BLaER1 (cell line): ENCODE measurements around the gene HOXA4.

Experiments used
- H3K27ac ChIP-seq: shearing (Covaris generic); formaldehyde crosslinking; 2 replicates; pipeline ENCODE4 v1.8.1; 2022
- H3K27me3 ChIP-seq: shearing (Covaris generic); formaldehyde crosslinking; 2 replicates; pipeline ENCODE4 v1.8.1; 2022
- H3K36me3 ChIP-seq: shearing (Covaris generic); formaldehyde crosslinking; 2 replicates; pipeline ENCODE4 v1.8.1; 2022
- H3K4me1 ChIP-seq: shearing (Covaris generic); formaldehyde crosslinking; 2 replicates; pipeline ENCODE4 v1.8.1; 2022
- H3K4me2 ChIP-seq: shearing (Covaris generic); formaldehyde crosslinking; 2 replicates; pipeline ENCODE4 v1.8.1; 2022
- H3K4me3 ChIP-seq: shearing (Covaris generic); formaldehyde crosslinking; 2 replicates; pipeline ENCODE4 v1.8.1; 2022
- H3K9ac ChIP-seq: shearing (Covaris generic); formaldehyde crosslinking; 2 replicates; pipeline ENCODE4 v1.8.1; 2022
- H3K9me3 ChIP-seq: shearing (Covaris generic); formaldehyde crosslinking; 2 replicates; pipeline ENCODE4 v1.8.1; 2022
- H4K20me1 ChIP-seq: shearing (Covaris generic); formaldehyde crosslinking; 2 replicates; pipeline ENCODE4 v1.8.1; 2022
- Cebpa-rat ChIP-seq: shearing (Covaris generic); IDR thresholded peaks from 2 replicates; pipeline ENCODE4 v1.8.1; 2022

HOXA4 gene

DNA sequence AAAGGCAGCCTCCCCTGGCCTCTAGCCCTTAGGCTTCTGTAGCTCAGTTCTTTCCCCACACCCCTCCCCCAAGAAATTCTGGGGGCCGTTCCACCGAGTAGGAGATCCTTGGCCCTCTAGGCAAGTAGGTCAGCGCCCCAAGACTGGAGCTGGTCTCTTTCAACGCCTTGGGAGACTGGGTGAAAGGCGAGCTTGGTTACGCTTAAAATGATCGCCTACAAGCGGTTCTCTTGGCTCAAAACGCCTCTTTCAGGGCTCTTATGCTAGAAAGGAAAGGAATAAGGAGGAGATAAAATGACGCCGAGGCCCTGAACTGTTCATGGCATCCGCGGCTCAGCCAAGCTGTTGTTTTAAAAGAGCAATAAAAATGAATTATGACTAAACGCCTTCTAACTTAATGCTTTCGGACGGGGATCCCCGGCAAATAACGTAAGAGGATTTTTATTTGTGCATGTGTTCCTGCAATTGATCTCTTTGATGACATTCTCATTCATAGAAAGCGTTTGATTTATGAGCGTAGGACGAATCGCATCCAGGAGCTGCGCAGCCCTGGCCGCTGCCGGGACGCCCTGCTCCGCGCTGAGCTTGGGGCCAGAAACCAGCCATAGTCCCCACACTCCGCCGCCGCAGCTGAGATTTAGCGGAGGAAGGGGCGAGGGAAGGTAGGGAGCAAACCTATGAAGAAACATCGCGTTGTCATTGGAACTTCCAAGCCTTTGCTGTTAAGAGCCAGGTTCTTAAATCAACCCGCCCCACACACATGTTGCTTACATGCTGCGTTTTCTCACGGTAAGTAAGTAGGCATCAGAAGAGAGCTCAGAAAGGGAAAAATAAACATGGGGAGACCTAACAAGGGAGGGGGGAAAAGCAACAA, 31.7 kb downstream of the HOXA4 start:
- TF ChIP-seq Cebpa-rat, result no peak
- no peaks in the 10 kb centered on the region for H4K20me1 ChIP-seq
- no peak overlapping the region for H3K9ac ChIP-seq
- no peaks in the 10 kb centered on the region for H3K36me3 ChIP-seq
- peaks cover 11% of the 10 kb centered on the region; the same call in 1 of the 2 replicates for H3K27me3 ChIP-seq
- H3K27ac ChIP-seq, result no peak overlapping the region
- no peak overlapping the region for H3K4me2 ChIP-seq
- no peak overlapping the region for H3K4me3 ChIP-seq
- peaks cover 55% of the 10 kb centered on the region for H3K9me3 ChIP-seq
- H3K4me1 ChIP-seq, result no peaks in the 10 kb centered on the region

DNA sequence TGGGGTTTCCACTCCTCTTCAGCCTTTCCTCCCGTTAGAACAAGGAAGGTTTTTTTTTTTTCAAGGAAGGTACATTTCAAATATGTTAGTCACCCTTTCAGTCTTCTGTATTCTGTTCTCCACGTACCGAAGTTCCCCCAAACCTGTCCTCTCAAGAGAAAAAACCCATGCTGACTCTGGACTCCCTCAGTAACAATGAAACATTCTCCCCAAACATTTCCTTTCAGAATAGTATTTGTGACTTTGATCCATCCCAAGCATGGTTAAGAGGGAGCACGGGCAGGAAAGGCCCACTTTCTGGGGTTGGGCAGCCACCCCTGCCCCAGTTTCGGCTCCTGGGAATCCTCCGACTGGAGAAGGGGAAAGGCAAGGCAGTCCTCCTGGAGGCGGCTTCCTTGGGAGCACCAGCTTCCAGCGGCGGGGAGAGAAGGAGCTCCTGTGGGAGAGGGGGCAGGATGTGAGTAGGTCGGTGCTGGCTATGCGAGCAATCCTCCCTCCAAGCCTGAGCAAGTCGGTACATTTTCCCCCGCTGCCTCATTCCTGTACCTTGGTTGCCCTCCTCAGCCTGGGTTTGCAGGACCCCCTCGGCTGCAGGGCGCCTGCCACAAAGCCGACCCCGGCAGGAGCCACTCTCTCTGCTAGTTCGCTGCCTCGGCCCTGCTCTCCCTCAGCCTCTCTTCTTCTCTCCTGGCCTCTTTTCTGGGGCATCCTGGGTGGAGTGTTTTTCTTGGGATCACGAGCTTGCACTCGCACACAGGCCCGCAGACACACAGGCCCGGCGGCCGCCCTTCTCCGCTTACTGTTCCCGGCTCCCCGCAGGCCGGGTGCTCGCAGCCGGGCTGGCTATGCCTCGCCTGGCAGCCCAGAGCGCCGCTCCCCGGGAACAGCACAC, 32.6 kb downstream of the HOXA4 start:
- H3K9ac ChIP-seq, result no peak overlapping the region

GRCh38 chr7:27096768-27097514, 33.6 kb downstream of the HOXA4 start:
- no peak overlapping the region for H3K4me2 ChIP-seq
- H3K27me3 ChIP-seq, result peaks cover 11% of the 10 kb centered on the region; the same call in 1 of the 2 replicates
- peaks cover 8% of the 10 kb centered on the region for H3K4me1 ChIP-seq
- peaks cover 40% of the 10 kb centered on the region for H3K9me3 ChIP-seq
- H3K9ac ChIP-seq, result no peak overlapping the region
- H3K4me3 ChIP-seq, result no peak overlapping the region
- H4K20me1 ChIP-seq, result no peaks in the 10 kb centered on the region
- no peak overlapping the region for H3K27ac ChIP-seq
- TF ChIP-seq Cebpa-rat, result no peak
- no peaks in the 10 kb centered on the region for H3K36me3 ChIP-seq

More for the DNA sequence above, 32.6 kb downstream of the HOXA4 start:
- Histone ChIP-seq H3K4me3 (no peak overlapping the region), H3K27ac (no peak overlapping the region), H3K36me3 (no peaks in the 10 kb centered on the region), H3K27me3 (peaks cover 11% of the 10 kb centered on the region; the same call in 1 of the 2 replicates), H4K20me1 (no peaks in the 10 kb centered on the region), H3K4me1 (no peaks in the 10 kb centered on the region), H3K4me2 (no peak overlapping the region), H3K9me3 (peaks cover 50% of the 10 kb centered on the region)
- no peak for TF ChIP-seq Cebpa-rat

DNA sequence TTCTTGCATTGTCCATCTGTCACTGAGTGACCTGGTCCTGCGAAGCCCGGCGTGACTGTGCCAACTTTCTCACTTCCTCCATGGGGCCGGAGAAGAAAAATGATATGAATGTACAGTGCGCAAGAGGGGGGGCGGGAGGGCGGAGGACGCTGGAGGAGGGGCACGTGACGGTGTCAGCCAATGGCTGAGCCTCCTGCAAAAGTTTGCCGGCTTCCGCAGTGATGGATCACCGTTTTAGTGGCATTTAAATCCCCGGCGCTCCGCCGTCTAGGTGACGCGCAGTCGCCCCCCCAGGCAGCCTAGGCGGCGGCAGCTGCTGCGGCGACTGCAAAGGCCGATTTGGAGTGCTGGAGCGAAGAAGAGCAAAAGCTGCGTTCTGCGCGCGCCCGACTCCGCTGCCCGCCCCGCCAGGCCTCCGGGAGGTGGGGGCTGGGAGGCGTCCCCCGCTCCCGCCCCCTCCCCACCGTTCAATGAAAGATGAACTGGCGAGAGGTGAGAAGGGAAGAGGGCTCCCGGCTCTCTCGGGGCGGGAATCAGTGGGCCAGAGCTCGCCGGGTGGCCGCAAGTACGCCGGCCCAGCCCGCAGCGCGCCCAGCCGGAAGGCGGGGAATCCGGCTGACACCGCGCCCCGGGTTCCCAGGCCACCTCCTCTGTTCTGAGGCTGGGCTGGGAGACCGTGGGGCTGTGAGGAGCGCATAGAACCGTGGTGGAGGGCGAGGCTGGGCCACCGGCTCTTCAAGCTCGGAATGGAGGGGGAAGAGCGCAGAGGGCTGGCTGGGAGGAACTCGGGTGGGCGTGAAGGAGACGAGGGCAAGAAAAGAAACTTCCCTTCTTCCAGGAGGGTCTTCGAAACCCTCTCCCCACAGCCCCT, 34.4 kb downstream of the HOXA4 start, which contains the start of gene HOXA1:
TSS of gene HOXA1 (minus strand) at position 104 of the 871 bp plus-strand sequence. CDS start at position 16, 88 bp downstream.
- H3K4me2 ChIP-seq, result no peak within 1 kb of the TSS
- peaks cover 10% of the 10 kb centered on the region for H3K4me1 ChIP-seq
- no peaks in the 10 kb centered on the region for H3K36me3 ChIP-seq
- H3K9ac ChIP-seq, result no peak within 1 kb of the TSS
- peaks cover 11% of the 10 kb centered on the region; the same call in 1 of the 2 replicates for H3K27me3 ChIP-seq
- no peak within 1 kb of the TSS for H3K4me3 ChIP-seq
- H4K20me1 ChIP-seq, result no peaks in the 10 kb centered on the region
- H3K9me3 ChIP-seq, result peaks cover 34% of the 10 kb centered on the region
- no peak for TF ChIP-seq Cebpa-rat
- no peak within 1 kb of the TSS for H3K27ac ChIP-seq

DNA sequence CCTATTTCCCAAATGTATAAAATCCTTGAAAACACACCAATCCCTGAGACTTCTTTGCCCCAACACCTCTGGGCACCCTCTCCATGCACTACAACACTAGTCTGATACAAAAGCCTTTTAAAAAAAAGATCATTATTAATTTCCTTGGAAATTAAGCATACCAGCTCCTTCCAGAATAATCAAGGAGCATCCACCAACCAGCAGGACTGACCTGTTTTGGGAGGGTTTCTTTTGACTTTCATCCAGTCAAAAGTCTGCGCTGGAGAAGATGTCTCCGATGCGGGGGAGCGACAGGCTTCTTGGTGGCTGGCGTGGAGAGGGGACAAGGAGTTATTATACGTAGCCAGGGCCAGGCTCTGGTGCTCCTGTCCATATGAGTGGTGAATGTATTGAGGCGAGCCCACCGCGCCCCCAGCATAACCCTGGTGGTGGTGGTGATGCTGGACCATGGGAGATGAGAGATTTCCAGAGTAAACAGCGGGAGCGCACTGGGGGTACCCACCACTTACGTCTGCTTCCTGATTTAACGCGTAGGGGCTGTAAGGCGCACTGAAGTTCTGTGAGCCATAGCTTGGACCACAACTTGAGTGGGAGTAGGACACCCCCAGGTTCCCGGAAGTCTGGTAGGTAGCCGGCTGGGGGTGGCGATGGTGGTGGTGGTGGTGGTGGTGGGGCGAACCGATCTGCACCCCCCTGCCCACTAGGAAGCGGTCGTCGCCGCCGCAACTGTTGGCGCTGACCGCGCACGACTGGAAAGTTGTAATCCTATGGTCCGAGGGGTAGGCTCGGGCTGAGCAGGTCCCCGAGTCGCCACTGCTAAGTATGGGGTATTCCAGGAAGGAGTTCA, 35.3 kb downstream of the HOXA4 start:
- H3K4me2 ChIP-seq, result no peak overlapping the region
- no peak overlapping the region for H3K4me3 ChIP-seq
- TF ChIP-seq Cebpa-rat, result no peak
- H4K20me1 ChIP-seq, result no peaks in the 10 kb centered on the region
- H3K27me3 ChIP-seq, result peaks cover 11% of the 10 kb centered on the region; the same call in 1 of the 2 replicates
- no peak overlapping the region for H3K27ac ChIP-seq
- no peaks in the 10 kb centered on the region for H3K36me3 ChIP-seq
- H3K4me1 ChIP-seq, result peaks cover 10% of the 10 kb centered on the region
- H3K9ac ChIP-seq, result no peak overlapping the region
- H3K9me3 ChIP-seq, result peaks cover 34% of the 10 kb centered on the region

DNA sequence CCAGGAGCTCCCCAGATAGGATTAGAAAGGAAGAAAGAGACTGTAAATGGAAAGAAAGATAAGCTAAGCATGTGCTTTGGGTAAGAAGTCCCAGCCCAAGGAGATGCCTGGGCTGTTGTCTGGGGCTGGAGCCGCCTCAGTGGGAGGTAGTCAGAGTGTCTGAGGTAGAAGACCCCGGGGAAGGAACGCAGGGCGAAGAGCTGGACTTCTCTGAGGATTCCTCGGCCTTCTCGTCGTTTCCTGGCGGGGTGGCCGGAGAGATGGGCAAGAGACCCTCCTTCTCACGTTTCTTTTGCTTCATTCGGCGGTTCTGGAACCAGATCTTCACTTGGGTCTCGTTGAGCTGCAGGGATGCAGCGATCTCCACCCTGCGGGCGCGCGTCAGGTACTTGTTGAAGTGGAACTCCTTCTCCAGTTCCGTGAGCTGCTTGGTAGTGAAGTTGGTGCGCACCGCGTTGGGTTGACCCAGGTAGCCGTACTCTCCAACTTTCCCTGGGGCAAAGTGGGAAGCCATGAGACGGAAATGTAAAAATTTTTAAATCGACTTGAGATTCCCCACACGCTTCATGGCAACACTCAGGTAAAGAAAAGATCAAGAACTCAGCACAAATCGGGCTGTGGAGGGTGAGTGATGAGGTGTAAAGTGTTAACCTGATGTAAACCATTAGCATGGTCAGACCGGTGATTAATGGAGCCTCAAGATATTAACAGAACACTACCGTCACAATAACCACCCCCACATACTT, 36.1 kb downstream of the HOXA4 start:
- Histone ChIP-seq H3K9me3 (peaks cover 34% of the 10 kb centered on the region), H3K27ac (no peak overlapping the region), H3K9ac (no peak overlapping the region), H3K36me3 (no peaks in the 10 kb centered on the region), H3K4me3 (no peak overlapping the region), H3K4me1 (peaks cover 10% of the 10 kb centered on the region), H3K4me2 (no peak overlapping the region), H4K20me1 (no peaks in the 10 kb centered on the region), H3K27me3 (peaks cover 11% of the 10 kb centered on the region; the same call in 1 of the 2 replicates)
- TF ChIP-seq Cebpa-rat, result no peak

GRCh38 chr7:27093184-27093895, 37.2 kb downstream of the HOXA4 start:
- Histone ChIP-seq H3K27ac (no peak overlapping the region), H3K9me3 (peaks cover 30% of the 10 kb centered on the region), H3K4me2 (no peak overlapping the region), H3K27me3 (peaks cover 1% of the 10 kb centered on the region; the same call in 1 of the 2 replicates), H4K20me1 (no peaks in the 10 kb centered on the region), H3K36me3 (no peaks in the 10 kb centered on the region), H3K4me3 (no peak overlapping the region), H3K9ac (no peak overlapping the region), H3K4me1 (peaks cover 10% of the 10 kb centered on the region)
- no peak for TF ChIP-seq Cebpa-rat
